Activated CD8-positive, alpha-beta memory T cell treated with anti-CD3 and anti-CD28 coated beads for 1 hour (primary cell): ENCODE data around the gene PRKCA.
"Not testable (repeated sequence)": the region's sequence is repeated elsewhere in the genome, so short reads cannot be mapped to it uniquely, and the experiment has no call there.

ENCODE experiments used
- DNase-seq, 2 donors: peaks; one replicate each; pipeline ENCODE4 v3.0.0-alpha.2; 2020; ENCODE audit warnings: low read depth in 1 of 2; ENCODE audit errors: extremely low read depth in 1 of 2

The PRKCA gene

DNA sequence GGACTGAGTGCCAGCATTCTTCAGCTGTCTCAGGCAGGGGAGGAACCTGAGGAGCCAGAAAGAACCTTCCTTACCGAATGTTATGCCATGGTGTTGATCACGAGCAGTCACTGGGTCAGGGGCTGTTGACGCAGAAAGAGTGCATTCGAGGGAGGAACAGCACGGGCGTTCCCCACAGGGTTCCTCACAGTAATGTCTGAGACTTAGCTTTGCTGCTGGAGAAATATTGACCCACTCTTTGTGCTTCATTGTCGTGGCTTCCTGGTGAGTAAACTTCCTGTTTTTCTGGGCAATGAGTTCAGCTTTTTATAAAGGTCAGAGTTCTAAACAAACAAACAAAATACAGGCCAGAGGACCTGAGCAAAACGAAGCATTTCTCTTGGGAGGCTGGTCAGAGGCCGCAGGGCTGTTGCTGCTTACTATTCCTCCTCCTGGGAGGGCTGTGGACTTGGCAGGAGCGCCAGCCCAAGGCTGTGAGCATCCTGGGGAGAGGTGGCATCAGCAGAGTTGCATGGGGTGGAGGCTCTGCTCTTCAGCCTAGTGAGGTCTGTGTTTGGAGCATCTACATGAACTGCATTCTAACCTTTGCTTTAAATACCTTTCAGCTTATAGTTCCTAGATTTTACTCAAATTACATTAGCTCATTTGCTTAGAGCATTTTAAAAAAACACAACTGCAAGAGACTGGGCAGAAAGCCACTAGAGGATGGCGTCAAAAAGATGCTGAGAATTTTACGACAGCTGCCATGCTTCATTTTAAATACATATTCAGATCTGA is 389.4 kb downstream of the PRKCA start:
- no peak for DNase-seq

DNA sequence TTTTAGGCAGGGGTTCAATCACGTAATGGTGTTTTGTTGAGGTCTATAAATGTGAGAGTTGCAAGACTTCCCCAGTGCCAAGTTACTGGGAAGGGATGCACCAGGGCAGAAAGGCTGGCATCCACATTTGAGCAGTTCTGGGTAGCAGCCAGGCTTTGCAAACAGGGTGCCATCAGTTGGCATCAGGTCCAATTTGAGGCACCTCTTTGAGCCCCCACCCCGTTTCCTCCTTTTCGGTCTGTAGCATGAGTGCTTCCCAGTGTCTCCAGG is 389.9 kb downstream of the PRKCA start:
- DNase-seq: no peak

DNA sequence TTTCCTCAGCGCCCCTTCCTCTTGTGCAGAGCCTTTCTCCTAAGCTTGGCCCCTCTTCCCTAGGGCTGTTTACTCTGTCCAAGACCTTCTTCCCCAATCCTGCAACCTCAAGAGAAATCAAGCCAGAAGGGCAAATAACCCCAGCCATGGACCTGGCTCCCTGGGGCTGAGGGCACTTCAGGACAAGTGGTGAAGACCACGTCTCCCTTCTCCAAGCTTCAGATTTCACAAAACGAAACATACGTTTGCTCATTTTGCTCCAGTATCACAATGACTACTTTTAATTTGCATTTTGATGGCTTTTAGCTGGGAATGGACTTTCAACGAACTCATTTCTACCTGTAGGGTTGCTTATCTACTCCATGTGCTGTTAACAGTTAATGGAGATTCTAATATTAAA is 392.7 kb downstream of the PRKCA start:
- no peak for DNase-seq

GRCh38 chr17:66698270-66698669 is 395.9 kb downstream of the PRKCA start:
- no peak for DNase-seq

DNA sequence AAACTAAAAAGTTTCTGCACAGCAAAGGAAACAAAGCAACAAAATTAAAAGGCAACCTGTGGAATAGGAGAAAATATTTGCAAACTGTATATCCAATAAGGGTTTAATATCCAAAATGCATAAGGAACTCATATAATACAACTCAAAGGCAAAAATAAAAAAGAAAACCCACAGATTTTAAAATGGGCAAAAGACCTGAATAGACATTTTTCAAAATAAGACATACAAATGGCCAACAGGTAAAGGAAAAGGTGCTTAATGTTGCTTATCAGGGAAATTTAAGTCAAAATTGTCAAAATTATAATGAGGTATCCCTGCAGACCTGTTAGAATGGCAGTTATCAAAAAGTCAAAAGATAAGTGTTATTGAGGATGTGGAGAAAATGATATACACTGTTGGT is 399.0 kb downstream of the PRKCA start:
- DNase-seq: no peak

DNA sequence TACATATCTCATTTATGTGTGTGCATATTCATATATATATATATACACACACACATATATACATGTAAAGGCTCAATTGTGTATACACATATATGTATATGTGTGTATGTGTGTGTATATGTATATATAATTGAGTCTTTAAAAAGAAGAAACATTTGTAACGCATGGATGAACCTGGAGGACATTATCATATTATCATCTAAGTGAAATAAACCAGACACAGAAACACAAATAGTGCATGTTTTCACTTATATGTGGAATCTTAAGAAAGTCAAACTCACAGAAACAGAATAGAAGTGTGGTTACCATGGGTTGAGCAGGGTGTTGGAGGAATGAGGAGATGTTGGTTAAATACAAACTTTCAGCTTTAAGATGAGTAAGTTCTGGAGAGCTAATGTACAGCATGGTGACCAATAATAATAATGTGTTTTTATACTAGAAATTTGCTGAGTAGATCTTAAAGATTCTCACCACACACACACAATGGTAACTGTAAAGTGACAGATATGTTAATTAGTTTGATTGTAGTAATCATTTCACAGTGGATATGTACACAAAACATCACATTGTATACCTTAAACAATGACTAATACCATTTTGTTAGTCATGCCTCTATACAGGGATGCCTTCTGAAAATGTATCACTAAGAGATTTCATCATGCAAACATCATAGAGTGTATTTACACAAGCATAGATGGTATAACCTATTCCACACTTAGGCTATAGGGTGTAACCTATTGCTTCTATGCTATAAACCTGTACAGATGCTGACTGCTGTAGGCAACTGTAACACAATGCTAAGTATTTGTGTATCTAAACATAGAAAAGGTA is 399.9 kb downstream of the PRKCA start:
- DNase-seq: no peak

DNA sequence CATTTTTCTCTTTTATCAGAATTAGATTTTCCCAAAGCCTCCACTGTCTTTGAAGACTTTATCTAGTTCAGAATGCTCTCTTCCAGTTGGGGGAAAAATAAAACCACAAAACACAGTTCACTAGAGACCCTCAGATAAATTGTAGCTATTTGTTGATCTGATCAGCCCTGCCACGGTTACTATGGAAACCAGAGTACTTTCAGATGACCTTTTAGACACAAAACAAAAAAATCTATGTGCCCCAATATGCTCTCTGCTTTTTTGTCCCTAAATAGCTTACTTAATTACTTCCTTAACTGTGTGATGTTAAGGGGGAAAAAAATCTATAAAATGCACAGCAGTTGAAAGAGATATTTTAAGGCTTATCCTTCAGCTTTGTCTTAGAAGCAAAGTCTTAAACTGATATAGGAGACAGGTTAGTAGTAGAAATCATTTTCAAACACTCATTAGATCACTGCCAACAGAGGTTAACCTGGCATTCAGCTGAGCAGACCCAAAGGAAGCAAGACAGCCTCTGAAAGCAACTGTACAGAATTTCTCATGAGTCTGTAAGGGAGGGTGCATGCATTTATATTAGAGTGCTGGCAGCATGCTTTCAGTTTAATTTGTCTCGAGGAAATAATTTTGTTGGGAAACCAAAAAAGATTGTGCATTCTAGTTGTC is 402.6 kb downstream of the PRKCA start:
- DNase-seq: no peak

GRCh38 chr17:66706851-66707450 is 404.5 kb downstream of the PRKCA start:
- DNase-seq: no peak

GRCh38 chr17:66711401-66711800 is 409.0 kb downstream of the PRKCA start:
- no peak for DNase-seq

GRCh38 chr17:66711881-66712321 is 409.5 kb downstream of the PRKCA start:
- DNase-seq: no peak

DNA sequence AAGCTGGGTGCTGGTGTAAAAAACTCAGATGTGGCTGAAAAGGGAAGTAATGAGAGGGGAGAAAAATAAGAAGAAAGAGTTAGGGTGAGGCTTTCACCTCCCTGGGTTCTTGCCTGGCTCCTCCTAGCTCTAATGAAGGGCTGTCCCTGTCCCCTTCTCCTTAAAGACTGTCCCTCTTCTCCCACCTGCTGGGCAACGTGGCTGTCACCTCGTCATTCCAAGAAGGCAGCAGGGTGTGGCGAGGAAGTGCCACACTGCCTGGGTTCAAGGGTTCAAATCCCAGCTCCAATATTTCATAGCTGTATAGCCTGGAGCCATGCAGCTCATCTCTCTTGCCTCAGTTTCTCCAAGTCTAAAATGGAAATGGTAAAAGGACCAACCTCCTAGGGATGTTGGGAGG is 410.0 kb downstream of the PRKCA start:
- DNase-seq: no peak

- not testable (repeated sequence) for DNase-seq
These were observed 410.7 kb downstream of the PRKCA start for GRCh38 chr17:66713021-66713532.

GRCh38 chr17:66713533-66714042 is 411.2 kb downstream of the PRKCA start:
- no peak for DNase-seq

DNA sequence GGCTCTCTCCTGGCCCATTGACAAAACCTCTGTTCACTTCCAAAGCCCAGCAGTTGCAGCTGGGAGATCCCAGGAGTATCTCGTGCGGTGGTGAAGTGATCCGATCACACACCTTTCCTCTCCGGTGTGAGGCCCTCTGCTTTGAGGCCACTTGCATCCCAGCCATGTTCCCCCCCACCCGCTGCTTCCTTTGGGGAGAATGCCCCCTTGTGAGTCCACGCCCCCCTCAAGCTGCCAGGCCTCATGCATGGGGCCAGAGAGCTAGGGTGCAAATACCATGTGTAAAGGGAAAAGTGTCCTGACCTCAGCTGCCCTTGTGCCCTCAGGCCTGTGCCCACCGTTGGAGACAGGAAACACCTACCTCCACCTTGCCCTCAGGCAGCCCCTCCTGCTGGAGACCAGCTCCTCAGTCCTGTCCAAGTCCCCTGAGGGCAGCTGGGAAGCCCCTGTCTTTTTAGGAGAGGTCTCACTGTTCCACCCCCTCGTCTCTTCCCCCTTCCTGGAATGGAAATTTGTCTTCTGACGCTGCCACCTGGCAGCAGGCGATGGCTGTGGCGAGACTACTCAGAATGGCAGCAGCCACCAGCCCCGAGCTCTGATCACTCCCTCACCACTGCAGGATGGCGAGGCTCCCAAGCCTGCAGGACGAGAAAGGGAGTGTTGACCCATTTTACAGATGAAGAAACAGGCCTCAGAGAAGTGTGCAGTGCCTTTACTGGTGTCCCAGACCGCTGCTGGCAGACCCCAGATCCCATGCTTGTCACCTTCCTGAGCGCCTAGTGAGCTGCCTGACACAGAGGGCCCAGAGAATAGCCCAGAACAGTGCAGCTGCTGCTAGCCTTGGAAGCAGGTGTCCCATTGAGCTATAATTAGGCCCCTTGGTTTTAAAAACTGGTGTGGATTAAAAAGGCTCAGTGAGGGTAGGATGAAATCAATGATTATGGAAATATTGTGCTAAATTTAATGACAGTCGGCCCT is 411.9 kb downstream of the PRKCA start:
- DNase-seq: no peak

DNA sequence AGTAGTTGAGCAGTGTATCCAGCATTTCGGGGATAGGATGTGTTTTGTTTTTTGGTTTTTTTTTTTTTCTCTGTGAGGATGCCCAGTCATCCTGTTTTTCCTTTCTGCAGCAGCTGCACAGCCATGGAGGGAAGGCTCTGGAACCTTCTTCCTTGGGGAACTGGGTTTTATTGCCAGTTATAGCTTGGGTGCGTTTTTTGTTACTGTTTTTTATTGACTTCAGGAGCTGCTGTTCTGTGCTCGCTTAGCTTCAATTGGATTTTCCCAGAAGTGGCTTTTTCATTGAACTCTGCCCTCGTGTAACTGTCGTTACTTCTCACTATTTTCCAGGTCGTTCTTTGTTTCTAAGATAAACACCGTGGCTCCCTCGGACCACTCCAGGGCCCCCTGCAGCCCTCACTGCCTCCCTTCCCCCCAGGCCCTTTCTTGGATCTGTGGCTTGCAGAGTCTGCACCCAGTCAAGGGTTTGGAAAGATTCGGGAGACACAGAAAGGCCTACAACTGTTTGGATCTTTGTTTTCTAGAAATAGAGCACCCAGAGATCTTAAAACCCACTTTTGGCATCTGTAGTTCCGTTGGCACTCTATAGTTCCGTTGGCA is 412.8 kb downstream of the PRKCA start:
- no peak for DNase-seq

DNA sequence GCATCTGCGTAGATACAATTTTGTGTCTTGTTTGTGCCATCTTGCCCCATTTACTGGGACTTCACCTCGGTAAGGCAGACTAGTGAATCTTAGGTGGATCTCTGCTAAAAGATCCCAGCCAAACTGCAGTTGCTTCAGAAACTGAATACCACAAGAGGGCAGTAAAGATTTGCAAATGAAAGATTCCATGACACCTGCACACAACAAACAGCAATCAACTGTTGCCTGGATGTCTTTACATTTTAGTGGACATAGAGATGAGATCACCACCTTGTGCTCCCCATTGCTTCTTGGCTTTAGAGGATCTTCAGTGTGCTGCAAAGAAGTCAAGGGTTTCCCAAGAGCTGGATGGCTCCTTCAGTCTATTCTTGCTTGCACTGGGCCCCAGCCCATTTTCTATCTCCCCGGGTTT is 413.3 kb downstream of the PRKCA start:
- no peak for DNase-seq

DNA sequence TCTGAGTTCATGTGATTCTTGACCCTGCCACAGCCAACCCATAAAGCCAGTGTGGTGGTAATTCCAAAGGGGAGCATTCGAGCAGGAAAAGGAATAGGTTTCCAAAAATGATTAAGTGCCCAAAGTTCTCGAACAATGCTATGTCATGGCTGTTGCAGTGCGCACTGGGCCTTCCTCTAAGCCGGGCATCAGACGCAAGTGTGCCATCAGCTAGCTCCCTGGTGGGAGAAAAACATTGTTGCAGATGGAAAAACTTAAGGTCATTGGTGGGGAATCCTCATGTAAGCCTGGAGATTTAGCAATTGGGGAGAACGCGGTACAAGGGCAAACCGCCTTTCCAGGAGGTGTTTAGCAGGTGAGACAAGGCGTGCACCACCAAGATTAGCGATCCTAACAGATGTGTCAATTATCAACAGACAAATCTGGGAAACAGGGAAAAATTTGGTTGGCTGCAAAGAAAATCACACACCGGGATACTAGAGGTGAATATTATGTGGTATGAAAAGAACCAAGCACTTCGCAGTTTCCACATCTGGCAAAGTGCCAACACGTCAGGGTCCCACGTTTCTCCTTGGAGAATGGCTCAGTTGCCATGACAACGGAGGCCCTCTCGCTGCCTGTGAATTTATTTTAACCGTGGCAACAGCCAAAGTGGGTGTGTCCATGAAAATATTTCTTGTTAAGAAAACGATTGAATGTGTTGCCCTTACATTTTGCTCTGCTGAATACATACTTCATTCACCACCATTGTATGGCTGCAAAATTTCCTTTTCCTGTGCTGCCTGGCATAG is 414.0 kb downstream of the PRKCA start:
- DNase-seq: no peak

GRCh38 chr17:66717641-66718058 is 415.2 kb downstream of the PRKCA start:
- DNase-seq: no peak

DNA sequence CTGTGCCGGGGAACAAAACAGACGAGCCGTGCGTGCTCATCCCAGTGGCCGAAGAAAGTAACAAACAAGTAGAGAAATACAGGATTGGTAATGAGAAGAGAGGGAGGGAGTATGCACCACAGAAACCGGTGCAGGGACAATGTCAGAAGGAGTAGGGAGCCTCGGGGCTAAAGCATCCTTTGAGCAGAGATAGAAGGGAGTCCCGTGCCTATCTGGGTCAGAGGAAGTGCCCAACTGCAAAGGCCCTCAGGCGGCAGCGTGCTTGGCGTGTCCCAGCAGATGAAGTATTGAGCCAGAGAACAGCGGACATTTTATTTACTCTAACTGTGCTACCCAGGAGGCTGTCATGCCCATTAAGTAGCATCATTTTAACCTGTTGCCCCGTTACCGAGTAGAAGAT is 417.6 kb downstream of the PRKCA start:
- DNase-seq: no peak
